ENCODE results near the gene TPST2. TPM values are rescaled to one million over a fixed set of nuclear protein-coding genes. Genes with fewer than 3 reads are reported as not detected.
A peak's percentile ranks its signal among the peaks of the same experiment; 100 is the strongest.

Gene TPST2
- total RNA-seq, 1 donor from 2014 or later, result 59.3 TPM

DNA sequence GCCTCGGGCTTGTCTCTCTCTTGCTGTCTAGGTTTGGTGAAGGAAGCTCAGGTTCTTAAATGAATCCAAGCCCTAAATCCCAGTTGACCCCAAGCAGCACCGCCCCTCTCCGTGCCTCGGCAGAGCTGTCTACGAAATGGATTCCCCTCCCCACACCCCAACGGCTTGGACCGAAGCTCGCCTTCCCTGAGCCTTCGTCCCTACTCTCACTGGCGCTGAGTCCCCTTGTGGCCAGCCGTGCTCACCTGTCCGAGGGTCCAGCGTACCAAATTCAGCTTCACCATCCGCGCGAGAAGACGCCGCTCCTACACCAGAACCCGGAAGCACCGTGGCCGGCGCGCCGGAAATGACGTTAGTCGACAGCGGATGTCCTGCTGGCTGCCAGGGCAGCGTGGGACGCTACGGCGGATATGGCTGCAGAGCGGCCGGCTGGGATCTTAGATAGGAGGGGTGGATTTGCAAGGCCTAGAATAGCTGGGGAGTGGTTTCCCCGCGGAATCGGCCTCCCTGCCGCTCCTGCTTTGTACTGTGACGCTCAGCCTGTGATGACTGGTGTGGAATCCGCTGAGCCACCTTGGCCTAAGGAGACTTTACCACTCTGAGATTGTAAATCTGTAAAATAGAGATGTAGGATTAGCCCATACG is 77.7 kb downstream of the TPST2 start, which contains the start of gene TFIP11:
Gene TFIP11 (minus strand): TSS at position 325 of the 645 bp plus-strand sequence. CDS start 2,201 bp downstream, outside the sequence.
- H3K9me3 Mint-ChIP-seq (ENCODE audit: unreplicated experiment), result no peaks in the 10 kb centered on the region
- H3K27me3 Mint-ChIP-seq (ENCODE audit: unreplicated experiment), result peaks cover 10% of the 10 kb centered on the region
- peak within 1 kb of the TSS; percentile 100 for H3K27ac Mint-ChIP-seq (ENCODE audit: unreplicated experiment)
- H3K4me1 Mint-ChIP-seq (ENCODE audit: unreplicated experiment), result peaks cover 27% of the 10 kb centered on the region
- peak; percentile 98 for DNase-seq (ENCODE audit: low spot score)
- H3K4me3 Mint-ChIP-seq (ENCODE audit: unreplicated experiment), result peak within 1 kb of the TSS; percentile 99
- peak; percentile 20 for TF ChIP-seq CTCF (IDR thresholded peaks at IDR 0.05; ENCODE audit: unreplicated experiment)
- peaks cover 11% of the 10 kb centered on the region for H3K36me3 Mint-ChIP-seq (ENCODE audit: low read depth, unreplicated experiment)

- Mint-ChIP-seq H3K36me3 (ENCODE audit: low read depth, unreplicated experiment) (peaks cover 34% of the 10 kb centered on the region), H3K27ac (ENCODE audit: unreplicated experiment) (no peak overlapping the region), H3K27me3 (ENCODE audit: unreplicated experiment) (peaks cover 10% of the 10 kb centered on the region), H3K4me3 (ENCODE audit: unreplicated experiment) (no peak overlapping the region), H3K9me3 (ENCODE audit: unreplicated experiment) (no peaks in the 10 kb centered on the region), H3K4me1 (ENCODE audit: unreplicated experiment) (peaks cover 25% of the 10 kb centered on the region)
- DNase-seq (ENCODE audit: low spot score), result no peak
- TF ChIP-seq CTCF (IDR thresholded peaks at IDR 0.05; ENCODE audit: unreplicated experiment), result no peak
These were observed 81.8 kb downstream of the TPST2 start for GRCh38 chr22:26508148-26508547.

- TF ChIP-seq CTCF (IDR thresholded peaks at IDR 0.05; ENCODE audit: unreplicated experiment), result no peak
- no peak overlapping the region for H3K4me3 Mint-ChIP-seq (ENCODE audit: unreplicated experiment)
- peaks cover 2% of the 10 kb centered on the region for H3K27me3 Mint-ChIP-seq (ENCODE audit: unreplicated experiment)
- peaks cover 12% of the 10 kb centered on the region for H3K4me1 Mint-ChIP-seq (ENCODE audit: unreplicated experiment)
- H3K36me3 Mint-ChIP-seq (ENCODE audit: low read depth, unreplicated experiment), result peaks cover 39% of the 10 kb centered on the region
- peak overlapping the region; percentile 94 for H3K27ac Mint-ChIP-seq (ENCODE audit: unreplicated experiment)
- no peaks in the 10 kb centered on the region for H3K9me3 Mint-ChIP-seq (ENCODE audit: unreplicated experiment)
- no peak for DNase-seq (ENCODE audit: low spot score)
These were observed 86.2 kb downstream of the TPST2 start for GRCh38 chr22:26503758-26504157.

GRCh38 chr22:26502688-26503561 is 87.0 kb downstream of the TPST2 start:
- DNase-seq (ENCODE audit: low spot score), result peak; percentile 64
- Mint-ChIP-seq H3K9me3 (ENCODE audit: unreplicated experiment) (no peaks in the 10 kb centered on the region), H3K27me3 (ENCODE audit: unreplicated experiment) (peaks cover 2% of the 10 kb centered on the region), H3K4me3 (ENCODE audit: unreplicated experiment) (peak overlapping the region; percentile 68), H3K36me3 (ENCODE audit: low read depth, unreplicated experiment) (peaks cover 43% of the 10 kb centered on the region), H3K27ac (ENCODE audit: unreplicated experiment) (peak overlapping the region; percentile 94), H3K4me1 (ENCODE audit: unreplicated experiment) (peaks cover 12% of the 10 kb centered on the region)
- TF ChIP-seq CTCF (IDR thresholded peaks at IDR 0.05; ENCODE audit: unreplicated experiment), result no peak
